ENCODE data around the gene SLC9B2. TPM values are rescaled to one million over a fixed set of nuclear protein-coding genes. Genes with fewer than 3 reads are reported as not detected.

The SLC9B2 gene
- total RNA-seq, 6 donors from 2014 or later: 1.00 to 18.9 (median 4.3) TPM

- Histone ChIP-seq H3K4me3 (no peak overlapping the region), H3K27me3 (no peaks in the 10 kb centered on the region), H3K27ac (no peak overlapping the region), H3K4me1 (no peaks in the 10 kb centered on the region), H3K9me3 (no peaks in the 10 kb centered on the region), H3K36me3 (no peaks in the 10 kb centered on the region)
- 44 to 56% methylated on average over 5 of the region's 5 CpGs for WGBS, 2 donors
- ATAC-seq (ENCODE audit: low FRiP score in 2 of 2): peak; percentile 81 to 87
- TF ChIP-seq POLR2AphosphoS5 (IDR thresholded peaks at IDR 0.05): no peak
- no peak for TF ChIP-seq EP300 (IDR thresholded peaks at IDR 0.05)
- no peak for TF ChIP-seq POLR2A (IDR thresholded peaks at IDR 0.05)
- TF ChIP-seq CTCF (IDR thresholded peaks at IDR 0.05): peak in 5 of 6 experiments; percentile 45 to 62 (median 54)
- DNase-seq: peak in 1 of 2 donors; percentile 24
Measured at GRCh38 chr4:103046416-103047290, 29.9 kb downstream of the SLC9B2 start.

- no peaks in the 10 kb centered on the region for H3K4me1 ChIP-seq
- ATAC-seq (ENCODE audit: low FRiP score in 2 of 2) (no peak), DNase-seq (no peak)
- no peak overlapping the region for H3K4me3 ChIP-seq
- 79 to 84% methylated on average over 2 of the region's 2 CpGs for WGBS, 2 donors
- no peak overlapping the region for H3K27ac ChIP-seq
- H3K27me3 ChIP-seq: no peaks in the 10 kb centered on the region
- TF ChIP-seq POLR2A (IDR thresholded peaks at IDR 0.05): no peak
- no peak for TF ChIP-seq CTCF (IDR thresholded peaks at IDR 0.05)
- TF ChIP-seq EP300 (IDR thresholded peaks at IDR 0.05): no peak
- TF ChIP-seq POLR2AphosphoS5 (IDR thresholded peaks at IDR 0.05): no peak
- no peaks in the 10 kb centered on the region for H3K36me3 ChIP-seq
- H3K9me3 ChIP-seq: no peaks in the 10 kb centered on the region
Measured at GRCh38 chr4:103044183-103044582, 32.4 kb downstream of the SLC9B2 start.

GRCh38 chr4:103036169-103036568 lies 40.4 kb downstream of the SLC9B2 start:
- H3K4me1 ChIP-seq: no peaks in the 10 kb centered on the region
- no peak for TF ChIP-seq EP300 (IDR thresholded peaks at IDR 0.05)
- no peak for TF ChIP-seq CTCF (IDR thresholded peaks at IDR 0.05)
- TF ChIP-seq POLR2AphosphoS5 (IDR thresholded peaks at IDR 0.05): no peak
- no peak for TF ChIP-seq POLR2A (IDR thresholded peaks at IDR 0.05)
- 94 to 98% methylated on average over 2 of the region's 2 CpGs for WGBS, 2 donors

DNA sequence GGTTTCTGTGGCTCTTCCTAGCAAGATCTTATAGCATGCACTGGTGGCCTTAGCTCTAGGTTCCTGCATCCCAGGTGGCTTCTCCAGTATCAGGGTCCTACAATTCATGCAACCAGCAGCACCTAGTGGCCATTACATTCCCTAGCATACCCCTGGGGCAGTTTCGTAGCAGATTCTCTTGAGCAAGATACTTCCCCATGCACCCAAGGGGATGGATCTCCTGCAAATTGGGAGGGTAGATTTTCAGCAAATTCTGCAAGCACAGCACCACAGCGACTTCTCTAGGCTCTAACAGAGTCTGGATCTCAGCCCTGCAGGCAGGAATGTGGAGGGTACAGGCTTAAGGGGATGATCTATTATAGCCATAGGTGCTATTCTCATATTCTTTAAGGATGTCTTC lies 44.0 kb downstream of the SLC9B2 start:
- Histone ChIP-seq H3K9me3 (no peaks in the 10 kb centered on the region), H3K27ac (no peak overlapping the region), H3K4me1 (no peaks in the 10 kb centered on the region), H3K4me3 (no peak overlapping the region), H3K27me3 (no peaks in the 10 kb centered on the region), H3K36me3 (no peaks in the 10 kb centered on the region)
- ATAC-seq (ENCODE audit: low FRiP score in 2 of 2) (peak in 1 of 2 donors; percentile 12), DNase-seq (peak in 1 of 2 donors; percentile 28)
- 63 to 79% methylated on average over 2 of the region's 2 CpGs for WGBS, 2 donors
- peak in 3 of 6 experiments; percentile 12 to 42 (median 31) for TF ChIP-seq CTCF (IDR thresholded peaks at IDR 0.05)
- no peak for TF ChIP-seq POLR2A (IDR thresholded peaks at IDR 0.05)

More at GRCh38 chr4:103036169-103036568, 40.4 kb downstream of the SLC9B2 start:
- Histone ChIP-seq H3K27me3 (no peaks in the 10 kb centered on the region), H3K9me3 (no peaks in the 10 kb centered on the region), H3K27ac (no peak overlapping the region), H3K4me3 (no peak overlapping the region), H3K36me3 (no peaks in the 10 kb centered on the region)
- no peak for DNase-seq
- ATAC-seq (ENCODE audit: low FRiP score in 2 of 2): no peak

Measured in upper lobe of left lung (tissue), 6 donors.